WTC11 (cell line): ENCODE results near the gene IGFBPL1. TPM values are rescaled to one million over a fixed set of nuclear protein-coding genes. Genes with fewer than 3 reads are reported as not detected.

Source experiments
- ATAC-seq: fragments of 200-7000 bp; cut with Tn5 transposase; 2 replicates; pipeline ENCODE4 v1.10.0; 2021; ENCODE audit warnings: mild to moderate bottlenecking, moderate library complexity
- CTCF ChIA-PET: fragments of 300-600 bp; sonication (Branson Sonifier 250); formaldehyde crosslinking; loops from one replicate; lab custom pipeline; 2021; ENCODE audit warnings: antibody characterized with exemption; lab: Charles Lee
- POLR2A ChIA-PET: fragments of 350-600 bp; sonication (Branson Sonifier 250); formaldehyde crosslinking; loops from one replicate; lab custom pipeline; 2021; ENCODE audit warnings: antibody characterized with exemption; lab: Charles Lee
- DNase-seq: peaks from one replicate; pipeline ENCODE4 v3.0.0; 2021; ENCODE audit warnings: low spot score
- H3K27ac Mint-ChIP-seq: 2 replicates; pipeline ENCODE4 v1.8.0; 2021; ENCODE audit warnings: mixed read lengths
- H3K27me3 Mint-ChIP-seq: 2 replicates; pipeline ENCODE4 v1.8.0; 2021; ENCODE audit warnings: low read depth, mild to moderate bottlenecking, moderate library complexity, mixed read lengths
- H3K36me3 Mint-ChIP-seq: 2 replicates; pipeline ENCODE4 v1.8.0; 2021; ENCODE audit warnings: mixed read lengths
- H3K4me1 Mint-ChIP-seq: 2 replicates; pipeline ENCODE4 v1.8.0; 2022; ENCODE audit warnings: mixed read lengths
- H3K4me3 Mint-ChIP-seq: 2 replicates; pipeline ENCODE4 v1.8.0; 2021; ENCODE audit warnings: mild to moderate bottlenecking, moderate library complexity, mixed read lengths
- H3K9me3 Mint-ChIP-seq: 2 replicates; pipeline ENCODE4 v1.8.0; 2021; ENCODE audit warnings: mixed read lengths
- ARID4B ChIP-seq: sonication (generic); formaldehyde crosslinking; IDR thresholded peaks from 2 replicates; pipeline ENCODE4 v1.8.0; 2023; ENCODE audit warnings: missing genetic modification reagents, mild to moderate bottlenecking, borderline replicate concordance
- ESRRA ChIP-seq: sonication (generic); formaldehyde crosslinking; IDR thresholded peaks from 2 replicates; pipeline ENCODE4 v1.8.1; 2022; ENCODE audit warnings: mild to moderate bottlenecking, missing genetic modification reagents, borderline replicate concordance
- FOXJ3 ChIP-seq: sonication (generic); formaldehyde crosslinking; IDR thresholded peaks from 2 replicates; pipeline ENCODE4 v1.9.0; 2021; ENCODE audit warnings: missing genetic modification reagents, mild to moderate bottlenecking, borderline replicate concordance
- GRHL2 ChIP-seq: fragments of 250-450 bp; sonication (Bioruptor Pico); IDR thresholded peaks from 2 replicates; pipeline ENCODE4 v1.8.0; 2022; ENCODE audit warnings: mild to moderate bottlenecking, moderate library complexity; ENCODE audit not compliant: insufficient replicate concordance, severe bottlenecking
- MXD4 ChIP-seq: fragments of 250-450 bp; sonication (Bioruptor Pico); IDR thresholded peaks from 2 replicates; pipeline ENCODE4 v1.8.0; 2021; ENCODE audit warnings: mild to moderate bottlenecking, moderate library complexity, borderline replicate concordance
- NFYB ChIP-seq: sonication (generic); formaldehyde crosslinking; conservative IDR thresholded peaks from 2 replicates; pipeline ENCODE4 v1.8.0; 2022; ENCODE audit warnings: low read depth, missing genetic modification reagents
- OVOL2 ChIP-seq: fragments of 250-450 bp; sonication (Bioruptor Pico); IDR thresholded peaks from 2 replicates; pipeline ENCODE4 v1.9.0; 2021; ENCODE audit warnings: mild to moderate bottlenecking, borderline replicate concordance
- PREB ChIP-seq: sonication (generic); formaldehyde crosslinking; IDR thresholded peaks from 2 replicates; pipeline ENCODE4 v1.8.1; 2022; ENCODE audit warnings: mild to moderate bottlenecking, missing genetic modification reagents, moderate library complexity, borderline replicate concordance
- SMAD3 ChIP-seq: sonication (generic); formaldehyde crosslinking; IDR thresholded peaks from 2 replicates; pipeline ENCODE4 v1.8.0; 2022; ENCODE audit warnings: missing genetic modification reagents, mild to moderate bottlenecking, borderline replicate concordance
- TEAD1 ChIP-seq: sonication (generic); formaldehyde crosslinking; IDR thresholded peaks from 2 replicates; pipeline ENCODE4 v1.8.0; 2022; ENCODE audit warnings: mild to moderate bottlenecking, missing genetic modification reagents
- ZBTB21 ChIP-seq: sonication (generic); formaldehyde crosslinking; IDR thresholded peaks from 2 replicates; pipeline ENCODE4 v1.8.1; 2023; ENCODE audit warnings: mild to moderate bottlenecking, missing genetic modification reagents, borderline replicate concordance
- ZNF138 ChIP-seq: sonication (generic); formaldehyde crosslinking; conservative IDR thresholded peaks from 2 replicates; pipeline ENCODE4 v1.8.1; 2022; ENCODE audit warnings: mild to moderate bottlenecking, moderate library complexity, missing genetic modification reagents
- ZNF232 ChIP-seq: sonication (generic); formaldehyde crosslinking; IDR thresholded peaks from 2 replicates; pipeline ENCODE4 v1.8.0; 2022; ENCODE audit warnings: mild to moderate bottlenecking, missing genetic modification reagents
- ZNF512 ChIP-seq: sonication (generic); formaldehyde crosslinking; IDR thresholded peaks from 2 replicates; pipeline ENCODE4 v1.8.1; 2022; ENCODE audit warnings: missing genetic modification reagents, borderline replicate concordance
- ZNF671 ChIP-seq: fragments of 250-450 bp; sonication (Bioruptor Pico); IDR thresholded peaks from 2 replicates; pipeline ENCODE4 v1.8.0; 2021; ENCODE audit warnings: mild to moderate bottlenecking
- total RNA-seq: library from RNA; stranded (reverse); gene quantifications from 3 replicates; pipeline ENCODE4 v1.2.3, GENCODE V29; 2021
- TF ChIP-seq, protein P1 (sequence below): sonication (generic); formaldehyde crosslinking; IDR thresholded peaks from 2 replicates; pipeline ENCODE4 v1.8.1; 2022; ENCODE audit warnings: low read depth, missing genetic modification reagents, borderline replicate concordance
- TF ChIP-seq, protein P2 (sequence below): sonication (generic); formaldehyde crosslinking; IDR thresholded peaks from 2 replicates; pipeline ENCODE4 v1.8.0; 2023; ENCODE audit warnings: mild to moderate bottlenecking, missing genetic modification reagents
- TF ChIP-seq, protein P3 (sequence below): sonication (generic); formaldehyde crosslinking; IDR thresholded peaks from 2 replicates; pipeline ENCODE4 v1.8.1; 2023; ENCODE audit warnings: mild to moderate bottlenecking, missing genetic modification reagents

The IGFBPL1 gene
- total RNA-seq, 1 experiment from 2014 or later = 36.7 TPM

GRCh38 chr9:38434365-38434764, 10.1 kb upstream of the IGFBPL1 start:
- Mint-ChIP-seq H3K4me1 (peaks cover 24% of the 10 kb centered on the region), H3K27ac (no peak overlapping the region), H3K27me3 (peaks cover 11% of the 10 kb centered on the region; the same call in 1 of the 2 replicates), H3K9me3 (peaks cover 16% of the 10 kb centered on the region), H3K36me3 (0 out of 2 replicates have a peak, but pooled peaks cover 3% of the 10 kb centered on the region), H3K4me3 (no peak overlapping the region)
- TF ChIP-seq ZNF512 (CRISPR knock-in tag) = no peak
- TF ChIP-seq, protein P1, sequence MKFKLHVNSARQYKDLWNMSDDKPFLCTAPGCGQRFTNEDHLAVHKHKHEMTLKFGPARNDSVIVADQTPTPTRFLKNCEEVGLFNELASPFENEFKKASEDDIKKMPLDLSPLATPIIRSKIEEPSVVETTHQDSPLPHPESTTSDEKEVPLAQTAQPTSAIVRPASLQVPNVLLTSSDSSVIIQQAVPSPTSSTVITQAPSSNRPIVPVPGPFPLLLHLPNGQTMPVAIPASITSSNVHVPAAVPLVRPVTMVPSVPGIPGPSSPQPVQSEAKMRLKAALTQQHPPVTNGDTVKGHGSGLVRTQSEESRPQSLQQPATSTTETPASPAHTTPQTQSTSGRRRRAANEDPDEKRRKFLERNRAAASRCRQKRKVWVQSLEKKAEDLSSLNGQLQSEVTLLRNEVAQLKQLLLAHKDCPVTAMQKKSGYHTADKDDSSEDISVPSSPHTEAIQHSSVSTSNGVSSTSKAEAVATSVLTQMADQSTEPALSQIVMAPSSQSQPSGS (CRISPR knock-in tag) = no peak
- TF ChIP-seq, protein P2, sequence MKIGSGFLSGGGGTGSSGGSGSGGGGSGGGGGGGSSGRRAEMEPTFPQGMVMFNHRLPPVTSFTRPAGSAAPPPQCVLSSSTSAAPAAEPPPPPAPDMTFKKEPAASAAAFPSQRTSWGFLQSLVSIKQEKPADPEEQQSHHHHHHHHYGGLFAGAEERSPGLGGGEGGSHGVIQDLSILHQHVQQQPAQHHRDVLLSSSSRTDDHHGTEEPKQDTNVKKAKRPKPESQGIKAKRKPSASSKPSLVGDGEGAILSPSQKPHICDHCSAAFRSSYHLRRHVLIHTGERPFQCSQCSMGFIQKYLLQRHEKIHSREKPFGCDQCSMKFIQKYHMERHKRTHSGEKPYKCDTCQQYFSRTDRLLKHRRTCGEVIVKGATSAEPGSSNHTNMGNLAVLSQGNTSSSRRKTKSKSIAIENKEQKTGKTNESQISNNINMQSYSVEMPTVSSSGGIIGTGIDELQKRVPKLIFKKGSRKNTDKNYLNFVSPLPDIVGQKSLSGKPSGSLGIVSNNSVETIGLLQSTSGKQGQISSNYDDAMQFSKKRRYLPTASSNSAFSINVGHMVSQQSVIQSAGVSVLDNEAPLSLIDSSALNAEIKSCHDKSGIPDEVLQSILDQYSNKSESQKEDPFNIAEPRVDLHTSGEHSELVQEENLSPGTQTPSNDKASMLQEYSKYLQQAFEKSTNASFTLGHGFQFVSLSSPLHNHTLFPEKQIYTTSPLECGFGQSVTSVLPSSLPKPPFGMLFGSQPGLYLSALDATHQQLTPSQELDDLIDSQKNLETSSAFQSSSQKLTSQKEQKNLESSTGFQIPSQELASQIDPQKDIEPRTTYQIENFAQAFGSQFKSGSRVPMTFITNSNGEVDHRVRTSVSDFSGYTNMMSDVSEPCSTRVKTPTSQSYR (CRISPR knock-in tag) = no peak
- no peak for TF ChIP-seq MXD4 (CRISPR knock-in tag)
- no peak for TF ChIP-seq ZNF671 (CRISPR knock-in tag)
- no peak for TF ChIP-seq NFYB (CRISPR knock-in tag)
- no peak for TF ChIP-seq ESRRA (CRISPR knock-in tag)
- TF ChIP-seq ZNF138 (CRISPR knock-in tag) = no peak
- TF ChIP-seq, protein P3, sequence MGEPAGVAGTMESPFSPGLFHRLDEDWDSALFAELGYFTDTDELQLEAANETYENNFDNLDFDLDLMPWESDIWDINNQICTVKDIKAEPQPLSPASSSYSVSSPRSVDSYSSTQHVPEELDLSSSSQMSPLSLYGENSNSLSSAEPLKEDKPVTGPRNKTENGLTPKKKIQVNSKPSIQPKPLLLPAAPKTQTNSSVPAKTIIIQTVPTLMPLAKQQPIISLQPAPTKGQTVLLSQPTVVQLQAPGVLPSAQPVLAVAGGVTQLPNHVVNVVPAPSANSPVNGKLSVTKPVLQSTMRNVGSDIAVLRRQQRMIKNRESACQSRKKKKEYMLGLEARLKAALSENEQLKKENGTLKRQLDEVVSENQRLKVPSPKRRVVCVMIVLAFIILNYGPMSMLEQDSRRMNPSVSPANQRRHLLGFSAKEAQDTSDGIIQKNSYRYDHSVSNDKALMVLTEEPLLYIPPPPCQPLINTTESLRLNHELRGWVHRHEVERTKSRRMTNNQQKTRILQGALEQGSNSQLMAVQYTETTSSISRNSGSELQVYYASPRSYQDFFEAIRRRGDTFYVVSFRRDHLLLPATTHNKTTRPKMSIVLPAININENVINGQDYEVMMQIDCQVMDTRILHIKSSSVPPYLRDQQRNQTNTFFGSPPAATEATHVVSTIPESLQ (CRISPR knock-in tag) = no peak
- TF ChIP-seq GRHL2 = no peak
- no peak for TF ChIP-seq TEAD1 (CRISPR knock-in tag)
- TF ChIP-seq ARID4B (CRISPR knock-in tag) = no peak
- no peak for TF ChIP-seq ZBTB21 (CRISPR knock-in tag)
- no peak for TF ChIP-seq SMAD3 (CRISPR knock-in tag)
- no peak for TF ChIP-seq OVOL2 (CRISPR knock-in tag)
- TF ChIP-seq ZNF232 (CRISPR knock-in tag) = no peak
- no peak for TF ChIP-seq FOXJ3 (CRISPR knock-in tag)
- TF ChIP-seq PREB (CRISPR knock-in tag) = no peak
- ATAC-seq = no peak; the same call in 1 of the 2 replicates
- no peak for DNase-seq
- POLR2A ChIA-PET = no interaction called here
- CTCF ChIA-PET = interaction anchor here (3.8 kb wide), 1 partner anchor 16 kb away, joined by 26 read pairs; no protein-coding TSS in a partner anchor
